Endothelial cell (in vitro differentiated cells): ENCODE measurements around the gene CREB5. TPM values are rescaled to one million over a fixed set of nuclear protein-coding genes. Genes with fewer than 3 reads are reported as not detected.

Experiments
- DNase-seq: peaks from one replicate; pipeline ENCODE4 v3.0.0; 2021; ENCODE audit warnings: low spot score
- H3K27ac Mint-ChIP-seq: one replicate; pipeline ENCODE4 v1.8.0; 2021; ENCODE audit warnings: mixed read lengths, inconsistent platforms; ENCODE audit not compliant: unreplicated experiment
- H3K27me3 Mint-ChIP-seq: one replicate; pipeline ENCODE4 v1.8.0; 2021; ENCODE audit warnings: mild to moderate bottlenecking, moderate library complexity, mixed read lengths, inconsistent platforms; ENCODE audit not compliant: unreplicated experiment
- H3K36me3 Mint-ChIP-seq: one replicate; pipeline ENCODE4 v1.8.0; 2021; ENCODE audit warnings: mild to moderate bottlenecking, low read depth, mixed read lengths, inconsistent platforms; ENCODE audit not compliant: unreplicated experiment
- H3K4me1 Mint-ChIP-seq: one replicate; pipeline ENCODE4 v1.8.0; 2021; ENCODE audit warnings: mild to moderate bottlenecking, mixed read lengths, inconsistent platforms; ENCODE audit not compliant: unreplicated experiment
- H3K4me3 Mint-ChIP-seq: one replicate; pipeline ENCODE4 v1.8.0; 2021; ENCODE audit warnings: mild to moderate bottlenecking, mixed read lengths, inconsistent platforms; ENCODE audit not compliant: unreplicated experiment
- H3K9me3 Mint-ChIP-seq: one replicate; pipeline ENCODE4 v1.8.0; 2021; ENCODE audit warnings: mixed read lengths, inconsistent platforms; ENCODE audit not compliant: unreplicated experiment
- total RNA-seq: library from RNA; stranded (reverse); fragmentation: NEBNext Ultra II Directional; extraction: Animal tissue kit (Norgen Biotek cat#: 25700); gene quantifications from one replicate; pipeline ENCODE4 v1.2.1, GENCODE V29; 2021; ENCODE audit not compliant: unreplicated experiment
- TF ChIP-seq, protein P1 (sequence below): fragments of 200-600 bp; sonication (generic); IDR thresholded peaks from one replicate; pipeline ENCODE4 v1.5.0; 2021; ENCODE audit warnings: antibody characterized with exemption; ENCODE audit not compliant: unreplicated experiment

CREB5 gene
- total RNA-seq, 1 donor from 2014 or later = 5.6 TPM

DNA sequence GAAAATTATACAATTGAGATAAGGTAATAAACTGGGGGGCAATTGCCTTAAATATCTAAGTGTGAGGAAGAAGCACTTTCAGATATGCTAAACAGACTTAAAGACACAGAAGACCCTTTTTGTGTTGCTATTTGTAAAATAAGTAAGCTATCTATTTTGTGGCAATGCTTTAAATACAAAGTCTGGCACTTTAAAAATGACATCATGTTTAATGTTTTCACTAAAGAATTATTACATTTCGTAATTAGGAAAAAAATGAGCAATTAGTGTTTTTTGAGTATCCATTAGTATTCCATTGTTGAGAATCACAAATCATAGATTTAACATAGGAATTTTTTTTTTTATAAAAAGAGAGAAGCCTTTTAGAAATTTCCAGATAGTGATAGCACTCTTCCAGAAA, 2.1 kb downstream of the CREB5 start:
- Mint-ChIP-seq H3K36me3 (peaks cover under 1% of the 10 kb centered on the region), H3K27me3 (peaks cover 14% of the 10 kb centered on the region), H3K27ac (no peak overlapping the region), H3K4me1 (peaks cover 10% of the 10 kb centered on the region), H3K9me3 (no peaks in the 10 kb centered on the region), H3K4me3 (no peak overlapping the region)
- TF ChIP-seq, protein P1, sequence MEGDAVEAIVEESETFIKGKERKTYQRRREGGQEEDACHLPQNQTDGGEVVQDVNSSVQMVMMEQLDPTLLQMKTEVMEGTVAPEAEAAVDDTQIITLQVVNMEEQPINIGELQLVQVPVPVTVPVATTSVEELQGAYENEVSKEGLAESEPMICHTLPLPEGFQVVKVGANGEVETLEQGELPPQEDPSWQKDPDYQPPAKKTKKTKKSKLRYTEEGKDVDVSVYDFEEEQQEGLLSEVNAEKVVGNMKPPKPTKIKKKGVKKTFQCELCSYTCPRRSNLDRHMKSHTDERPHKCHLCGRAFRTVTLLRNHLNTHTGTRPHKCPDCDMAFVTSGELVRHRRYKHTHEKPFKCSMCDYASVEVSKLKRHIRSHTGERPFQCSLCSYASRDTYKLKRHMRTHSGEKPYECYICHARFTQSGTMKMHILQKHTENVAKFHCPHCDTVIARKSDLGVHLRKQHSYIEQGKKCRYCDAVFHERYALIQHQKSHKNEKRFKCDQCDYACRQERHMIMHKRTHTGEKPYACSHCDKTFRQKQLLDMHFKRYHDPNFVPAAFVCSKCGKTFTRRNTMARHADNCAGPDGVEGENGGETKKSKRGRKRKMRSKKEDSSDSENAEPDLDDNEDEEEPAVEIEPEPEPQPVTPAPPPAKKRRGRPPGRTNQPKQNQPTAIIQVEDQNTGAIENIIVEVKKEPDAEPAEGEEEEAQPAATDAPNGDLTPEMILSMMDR = no peak
- DNase-seq = no peak

DNA sequence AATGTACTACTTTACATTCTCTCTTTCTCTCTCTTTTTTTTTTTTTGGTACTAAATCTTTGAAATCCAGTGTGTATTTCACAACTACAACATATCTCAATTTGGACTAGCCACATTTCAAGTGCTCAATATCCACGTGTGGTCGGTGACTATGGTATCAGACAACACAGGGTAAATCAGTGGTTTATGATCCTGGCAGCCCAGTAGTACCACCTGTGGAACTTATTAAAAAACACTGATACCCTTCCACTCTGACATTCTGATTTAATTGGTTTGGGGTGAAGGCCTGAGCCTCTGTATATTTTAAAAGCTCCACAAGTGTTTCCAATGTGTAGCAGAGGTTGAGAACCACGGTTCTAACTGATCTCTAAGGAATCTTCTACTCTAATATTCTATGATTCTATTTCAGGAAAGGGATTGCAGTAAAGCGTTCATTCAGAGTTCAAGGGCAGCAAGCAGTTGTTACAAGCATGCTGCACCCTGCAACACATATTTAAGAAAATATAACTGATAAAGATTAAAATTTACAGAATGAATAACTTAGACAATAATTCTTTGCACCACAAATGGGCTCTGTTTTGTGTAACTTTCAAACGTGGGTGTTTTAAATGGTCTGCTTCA, 5.1 kb downstream of the CREB5 start:
- Mint-ChIP-seq H3K27ac (no peak overlapping the region), H3K36me3 (no peaks in the 10 kb centered on the region), H3K27me3 (no peaks in the 10 kb centered on the region), H3K4me1 (no peaks in the 10 kb centered on the region), H3K4me3 (no peak overlapping the region), H3K9me3 (no peaks in the 10 kb centered on the region)
- TF ChIP-seq, protein P1 = no peak
- DNase-seq = no peak

DNA sequence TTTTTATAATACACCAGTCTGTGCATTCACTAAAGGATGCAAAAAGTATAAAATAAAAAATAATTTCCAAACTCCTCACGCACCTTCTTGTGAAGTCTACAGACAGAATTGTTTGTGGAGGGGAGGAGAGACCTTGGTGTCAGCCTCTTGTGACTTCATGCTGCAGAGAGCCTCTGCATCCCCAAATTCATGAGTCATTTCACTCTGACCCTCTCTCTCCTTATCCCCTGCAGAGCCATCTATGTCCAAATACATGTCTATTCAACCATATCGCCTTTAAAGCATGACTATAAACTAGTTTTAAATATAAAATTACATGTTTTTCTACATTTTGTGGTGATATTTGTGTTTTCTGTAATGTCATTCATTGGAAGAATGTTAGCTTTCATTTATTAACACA, 6.0 kb downstream of the CREB5 start:
- no peak for DNase-seq
- peaks cover 1% of the 10 kb centered on the region for H3K27me3 Mint-ChIP-seq
- no peak overlapping the region for H3K4me3 Mint-ChIP-seq
- H3K36me3 Mint-ChIP-seq = no peaks in the 10 kb centered on the region
- H3K4me1 Mint-ChIP-seq = no peaks in the 10 kb centered on the region
- TF ChIP-seq, protein P1 = no peak
- H3K27ac Mint-ChIP-seq = no peak overlapping the region
- no peaks in the 10 kb centered on the region for H3K9me3 Mint-ChIP-seq

DNA sequence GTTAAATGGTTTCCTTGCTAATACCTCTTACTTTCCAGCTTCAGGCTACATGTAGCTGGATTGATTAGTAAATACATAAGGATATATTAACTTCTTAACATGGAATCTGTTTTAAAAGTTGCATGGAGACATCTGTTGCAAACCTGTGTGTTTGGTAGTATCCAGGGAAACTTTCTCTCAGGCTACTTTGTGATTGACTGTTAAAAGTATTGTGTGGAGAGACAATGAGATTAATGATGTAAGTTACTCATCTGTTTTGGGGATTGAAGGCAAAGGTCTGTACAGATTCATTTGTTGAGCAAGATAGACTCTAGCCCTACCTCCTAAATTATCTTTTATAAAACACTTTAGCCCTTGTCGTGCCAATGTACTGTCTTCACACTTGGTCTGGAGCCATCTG, 6.6 kb downstream of the CREB5 start:
- Mint-ChIP-seq H3K36me3 (no peaks in the 10 kb centered on the region), H3K4me1 (no peaks in the 10 kb centered on the region), H3K9me3 (no peaks in the 10 kb centered on the region), H3K4me3 (no peak overlapping the region), H3K27me3 (peaks cover 3% of the 10 kb centered on the region), H3K27ac (no peak overlapping the region)
- DNase-seq = no peak
- TF ChIP-seq, protein P1 = no peak

DNA sequence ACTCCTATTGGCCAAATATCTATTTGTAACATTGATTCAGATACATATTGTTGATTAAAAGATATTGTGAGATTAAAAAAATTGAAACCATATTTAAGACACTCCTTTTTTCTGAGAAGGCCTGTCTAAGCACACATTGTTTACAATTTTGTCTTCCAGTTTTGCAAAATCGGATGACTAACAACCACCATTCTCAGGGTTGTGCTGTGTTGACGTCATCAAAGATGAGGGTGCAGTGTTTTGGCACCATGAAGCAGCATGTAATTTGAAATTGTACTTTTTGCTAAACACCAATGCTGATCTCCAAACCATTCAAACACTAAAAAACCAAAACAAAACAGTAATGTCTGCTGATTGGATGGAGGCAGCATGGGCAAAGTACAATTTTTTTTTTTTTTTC, 7.4 kb downstream of the CREB5 start:
- Mint-ChIP-seq H3K27ac (no peak overlapping the region), H3K4me1 (no peaks in the 10 kb centered on the region), H3K4me3 (no peak overlapping the region), H3K9me3 (no peaks in the 10 kb centered on the region), H3K36me3 (no peaks in the 10 kb centered on the region), H3K27me3 (peaks cover 3% of the 10 kb centered on the region)
- TF ChIP-seq, protein P1 = no peak
- DNase-seq = no peak
